ENCODE data around the gene GLDC. TPM values are rescaled to one million over a fixed set of nuclear protein-coding genes. Genes with fewer than 3 reads are reported as not detected.

Gene GLDC
- total RNA-seq, 6 donors from 2014 or later, result 0.60 to 3.1 (median 1.1) TPM; not detected in 2

DNA sequence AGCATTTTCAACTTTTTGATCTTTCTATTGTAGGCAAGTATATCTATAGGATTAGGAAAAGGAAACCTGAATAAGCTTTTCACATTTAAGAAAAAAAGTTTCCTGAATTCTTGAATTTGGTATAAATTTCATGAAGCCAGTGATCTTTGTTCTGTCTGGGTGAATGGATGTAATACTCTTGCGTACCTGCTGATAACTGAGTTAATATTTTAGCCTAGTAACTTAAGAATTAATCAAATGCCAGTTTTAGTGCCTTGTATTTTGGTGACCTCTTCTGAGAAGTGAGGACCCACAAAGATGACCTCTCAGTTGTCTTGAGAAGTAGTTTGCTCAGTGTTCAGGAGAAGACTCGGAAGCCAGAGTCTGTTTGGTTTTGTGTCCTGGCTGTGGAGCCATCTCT lies 154.7 kb downstream of the GLDC start:
- Histone ChIP-seq H3K4me1 (no peaks in the 10 kb centered on the region), H3K27ac (no peak overlapping the region), H3K27me3 (no peaks in the 10 kb centered on the region), H3K36me3 (peaks cover 0 to 52% (median 18%) of the 10 kb centered on the region in 4 donors), H3K4me3 (no peak overlapping the region), H3K9me3 (no peaks in the 10 kb centered on the region)
- TF ChIP-seq POLR2A (IDR thresholded peaks at IDR 0.05) (no peak), POLR2AphosphoS5 (IDR thresholded peaks at IDR 0.05) (no peak), EP300 (IDR thresholded peaks at IDR 0.05) (no peak)
- TF ChIP-seq, protein P1, sequence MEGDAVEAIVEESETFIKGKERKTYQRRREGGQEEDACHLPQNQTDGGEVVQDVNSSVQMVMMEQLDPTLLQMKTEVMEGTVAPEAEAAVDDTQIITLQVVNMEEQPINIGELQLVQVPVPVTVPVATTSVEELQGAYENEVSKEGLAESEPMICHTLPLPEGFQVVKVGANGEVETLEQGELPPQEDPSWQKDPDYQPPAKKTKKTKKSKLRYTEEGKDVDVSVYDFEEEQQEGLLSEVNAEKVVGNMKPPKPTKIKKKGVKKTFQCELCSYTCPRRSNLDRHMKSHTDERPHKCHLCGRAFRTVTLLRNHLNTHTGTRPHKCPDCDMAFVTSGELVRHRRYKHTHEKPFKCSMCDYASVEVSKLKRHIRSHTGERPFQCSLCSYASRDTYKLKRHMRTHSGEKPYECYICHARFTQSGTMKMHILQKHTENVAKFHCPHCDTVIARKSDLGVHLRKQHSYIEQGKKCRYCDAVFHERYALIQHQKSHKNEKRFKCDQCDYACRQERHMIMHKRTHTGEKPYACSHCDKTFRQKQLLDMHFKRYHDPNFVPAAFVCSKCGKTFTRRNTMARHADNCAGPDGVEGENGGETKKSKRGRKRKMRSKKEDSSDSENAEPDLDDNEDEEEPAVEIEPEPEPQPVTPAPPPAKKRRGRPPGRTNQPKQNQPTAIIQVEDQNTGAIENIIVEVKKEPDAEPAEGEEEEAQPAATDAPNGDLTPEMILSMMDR (IDR thresholded peaks at IDR 0.05), result no peak
- DNase-seq, result no peak
- ATAC-seq (ENCODE audit: low FRiP score in 2 of 2), result no peak
- 96 to 100% methylated on average over 2 of the region's 2 CpGs for WGBS, 2 donors

DNA sequence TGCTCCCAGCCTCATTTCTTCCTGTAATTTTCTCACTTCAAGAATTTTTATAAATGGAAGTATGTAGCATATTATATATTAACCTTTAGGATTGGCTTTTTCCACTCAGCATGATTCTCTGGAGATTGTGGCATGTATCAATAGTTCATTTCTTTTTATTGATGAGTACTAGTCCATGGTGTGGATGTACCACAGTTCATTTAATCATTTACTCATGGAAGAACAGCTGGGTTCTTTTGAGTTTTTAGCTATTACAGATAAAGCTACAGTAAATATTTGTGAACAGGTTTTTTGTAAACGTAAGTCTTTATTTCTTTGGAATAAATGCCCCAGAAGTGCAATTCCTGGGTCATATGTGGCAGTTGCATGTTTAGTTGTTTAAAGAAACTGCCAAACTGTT lies 156.4 kb downstream of the GLDC start:
- Histone ChIP-seq H3K4me1 (no peaks in the 10 kb centered on the region), H3K27me3 (no peaks in the 10 kb centered on the region), H3K4me3 (no peak overlapping the region), H3K27ac (no peak overlapping the region), H3K36me3 (peaks cover 3 to 59% (median 17%) of the 10 kb centered on the region in 4 donors), H3K9me3 (no peaks in the 10 kb centered on the region)
- no peak for TF ChIP-seq POLR2A (IDR thresholded peaks at IDR 0.05)
- ATAC-seq (ENCODE audit: low FRiP score in 2 of 2) (no peak), DNase-seq (no peak)
- 86 to 96% methylated on average over 1 of the region's 1 CpG for WGBS, 2 donors

DNA sequence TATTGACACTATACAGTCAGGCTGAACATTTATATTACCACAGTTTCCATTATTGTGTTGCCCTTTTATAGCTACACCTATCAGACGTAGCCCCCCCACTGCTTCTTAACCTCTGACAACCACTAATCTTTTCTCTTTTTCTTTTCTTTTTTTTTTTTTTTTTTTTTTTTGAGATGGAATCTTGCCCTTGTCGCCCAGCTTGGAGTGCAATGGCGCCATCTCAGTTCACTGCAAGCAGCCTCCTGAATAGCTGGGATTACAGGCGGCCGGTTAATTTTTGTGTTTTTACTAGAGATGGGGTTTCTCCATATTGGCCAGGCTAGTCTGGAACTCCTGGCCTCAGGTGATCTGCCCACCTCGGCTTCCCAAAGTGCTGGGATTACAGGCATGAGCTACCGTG lies 157.1 kb downstream of the GLDC start:
- 92 to 93% methylated on average over 7 of the region's 7 CpGs for WGBS, 2 donors
- ATAC-seq (ENCODE audit: low FRiP score in 2 of 2) (no peak), DNase-seq (no peak)
- Histone ChIP-seq H3K27me3 (no peaks in the 10 kb centered on the region), H3K9me3 (no peaks in the 10 kb centered on the region), H3K4me3 (no peak overlapping the region), H3K4me1 (no peaks in the 10 kb centered on the region), H3K27ac (no peak overlapping the region), H3K36me3 (peaks cover 3 to 66% (median 20%) of the 10 kb centered on the region in 4 donors)
- no peak for TF ChIP-seq EP300 (IDR thresholded peaks at IDR 0.05)
- TF ChIP-seq POLR2A (IDR thresholded peaks at IDR 0.05), result no peak

DNA sequence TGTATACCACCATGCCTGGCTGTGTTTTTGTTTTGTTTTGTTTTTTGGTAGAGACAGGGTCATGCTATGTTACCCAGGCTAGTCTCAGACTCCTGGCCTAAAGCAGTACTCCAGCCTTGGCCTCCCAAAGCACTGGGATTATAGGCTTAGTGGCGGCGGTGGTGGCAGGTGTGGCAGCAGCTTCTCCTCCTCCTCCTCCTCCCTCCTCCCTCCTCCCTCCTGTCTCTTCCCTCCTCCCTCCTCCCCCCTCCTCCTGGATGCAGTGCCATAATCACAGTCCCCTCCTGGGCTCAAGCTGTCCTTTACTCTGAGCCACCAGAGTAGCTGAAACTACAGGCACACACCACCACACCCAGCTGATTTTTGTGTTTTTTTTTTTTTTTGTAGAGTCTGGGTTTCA lies 161.3 kb downstream of the GLDC start:
- DNase-seq, result no peak
- TF ChIP-seq POLR2A (IDR thresholded peaks at IDR 0.05) (no peak), EP300 (IDR thresholded peaks at IDR 0.05) (no peak), POLR2AphosphoS5 (IDR thresholded peaks at IDR 0.05) (no peak)
- TF ChIP-seq, protein P1 (IDR thresholded peaks at IDR 0.05), result no peak
- Histone ChIP-seq H3K36me3 (peaks cover 3 to 73% (median 33%) of the 10 kb centered on the region in 4 donors), H3K9me3 (no peaks in the 10 kb centered on the region), H3K27me3 (no peaks in the 10 kb centered on the region), H3K27ac (no peak overlapping the region), H3K4me3 (no peak overlapping the region), H3K4me1 (no peaks in the 10 kb centered on the region)
- 88 to 100% methylated on average over 2 of the region's 2 CpGs for WGBS, 2 donors
- no peak for ATAC-seq (ENCODE audit: low FRiP score in 2 of 2)

Small RNA genes within 50 kb of the gene (small RNA-seq; reads per million reads assigned to genes)
- gene RN7SL123P (0 reads per million in 4 donors), gene RN7SL25P (0 reads per million in 4 donors)

Other genes starting within 250 kb of the GLDC start
- gene UHRF2, start 232.5 kb downstream of the GLDC start, total RNA-seq, result 100 to 1,000 TPM in 1 of 6 donors, 10 to 100 TPM in 5; 30.4 to 110 (median 36.1) TPM
- 10 to 100 TPM; 31.6 to 96.4 (median 41.2) TPM for gene KDM4C, start 112.2 kb upstream of the GLDC start, total RNA-seq

Data from upper lobe of left lung (tissue), 6 donors.